GM19239 (cell line): ENCODE results near the gene TUFT1.

ENCODE experiments used
- DNase-seq: peaks from one replicate; pipeline ENCODE4 v3.0.0; 2011; ENCODE audit warnings: low spot score; ENCODE audit not compliant: insufficient read length
- FAIRE-seq: peaks from 2 replicates; lab custom pipeline; 2011; peaks lifted over from hg19 to GRCh38; lab: Jason Lieb, UNC

Gene TUFT1, protein sequence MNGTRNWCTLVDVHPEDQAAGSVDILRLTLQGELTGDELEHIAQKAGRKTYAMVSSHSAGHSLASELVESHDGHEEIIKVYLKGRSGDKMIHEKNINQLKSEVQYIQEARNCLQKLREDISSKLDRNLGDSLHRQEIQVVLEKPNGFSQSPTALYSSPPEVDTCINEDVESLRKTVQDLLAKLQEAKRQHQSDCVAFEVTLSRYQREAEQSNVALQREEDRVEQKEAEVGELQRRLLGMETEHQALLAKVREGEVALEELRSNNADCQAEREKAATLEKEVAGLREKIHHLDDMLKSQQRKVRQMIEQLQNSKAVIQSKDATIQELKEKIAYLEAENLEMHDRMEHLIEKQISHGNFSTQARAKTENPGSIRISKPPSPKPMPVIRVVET

GRCh38 chr1:151540021-151540981 is at the start of gene TUFT1:
Gene TUFT1 (plus strand): TSS chr1:151540309. CDS start chr1:151540367, 58 bp downstream.
- DNase-seq (peak; percentile 81), FAIRE-seq (peak; percentile 80)

GRCh38 chr1:151491641-151492040 is 48.5 kb upstream of the TUFT1 start:
- FAIRE-seq (no peak), DNase-seq (no peak)

DNA sequence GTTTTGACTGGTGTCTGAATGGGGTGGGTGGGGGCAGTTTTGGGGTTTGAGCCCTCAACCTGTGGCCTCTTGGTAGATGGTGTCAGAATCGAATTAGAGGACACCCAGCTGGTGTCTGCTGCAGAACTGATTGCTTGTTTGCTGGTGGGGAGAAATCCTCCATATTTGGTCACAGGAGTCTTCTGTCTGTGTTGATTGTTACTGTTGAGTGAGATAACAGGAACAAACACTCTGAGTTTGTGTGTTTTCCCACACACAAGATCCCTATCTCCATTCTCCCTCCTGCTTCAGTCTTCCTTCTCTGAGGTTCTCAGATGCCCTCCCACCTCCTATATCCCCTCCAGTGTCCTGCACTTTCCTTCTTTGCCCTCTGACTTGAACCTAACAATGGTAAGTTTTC is 48.0 kb upstream of the TUFT1 start:
- no peak for FAIRE-seq
- DNase-seq = no peak

- DNase-seq (no peak), FAIRE-seq (no peak)
Measured at GRCh38 chr1:151493042-151493441, 47.1 kb upstream of the TUFT1 start.

GRCh38 chr1:151494741-151495281 is 45.3 kb upstream of the TUFT1 start:
- DNase-seq (no peak), FAIRE-seq (no peak)

GRCh38 chr1:151495316-151495715 is 44.8 kb upstream of the TUFT1 start:
- FAIRE-seq = no peak
- DNase-seq = no peak

- no peak for FAIRE-seq
- DNase-seq = no peak
Measured at GRCh38 chr1:151499365-151499764, 40.7 kb upstream of the TUFT1 start.

DNA sequence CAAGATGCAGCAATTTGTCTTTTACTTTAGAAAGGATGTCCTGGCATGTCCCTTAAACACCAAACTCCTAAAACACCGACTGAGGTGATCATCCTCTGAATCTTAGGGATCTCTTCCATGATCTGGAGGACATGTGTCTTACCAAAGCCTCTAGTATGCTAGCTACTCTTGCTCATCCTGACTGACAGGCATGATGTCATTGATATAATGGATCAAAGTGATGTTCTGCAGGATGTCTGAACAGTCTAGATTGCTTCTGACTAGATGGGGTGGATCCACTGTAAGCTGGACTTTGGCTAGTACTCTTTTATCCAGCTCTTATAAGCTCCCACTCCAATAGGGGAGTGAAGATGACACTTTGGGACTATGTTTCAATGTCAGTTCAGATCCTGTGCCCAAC is 40.2 kb upstream of the TUFT1 start:
- FAIRE-seq (no peak), DNase-seq (no peak)

GRCh38 chr1:151501474-151501873 is 38.6 kb upstream of the TUFT1 start:
- no peak for DNase-seq
- FAIRE-seq = no peak

DNA sequence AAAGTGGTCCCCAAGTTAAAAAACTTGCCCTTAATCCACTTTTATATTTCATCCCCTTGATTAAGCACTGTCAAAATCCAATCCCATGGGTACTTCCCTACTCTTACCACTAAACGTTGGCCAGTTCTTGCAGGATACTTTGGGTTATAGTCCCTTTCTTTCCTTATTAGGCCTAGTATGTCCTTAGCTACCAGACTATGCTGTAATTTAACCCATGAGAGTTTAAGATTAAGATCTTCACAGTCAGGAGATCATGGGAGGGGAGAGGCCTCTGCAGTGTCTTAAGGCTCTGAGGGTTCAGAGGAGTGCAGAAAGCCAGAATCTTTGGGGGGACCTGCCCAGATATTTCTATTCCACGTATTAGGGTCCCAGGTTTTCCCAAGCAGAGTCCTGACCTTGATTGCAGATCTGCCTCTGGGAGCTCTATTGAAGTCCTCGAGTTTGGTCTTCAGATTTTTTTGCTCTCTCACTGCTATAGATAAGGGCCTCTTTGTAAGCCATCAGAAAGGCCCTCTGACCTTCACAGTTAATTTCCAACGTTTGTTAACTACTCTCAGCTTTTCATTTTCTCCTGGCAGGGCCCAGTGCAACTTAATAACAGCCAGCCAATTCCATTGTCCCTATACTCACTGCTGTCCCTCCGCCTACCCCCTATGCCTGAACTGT is 37.9 kb upstream of the TUFT1 start:
- FAIRE-seq = no peak
- no peak for DNase-seq

DNA sequence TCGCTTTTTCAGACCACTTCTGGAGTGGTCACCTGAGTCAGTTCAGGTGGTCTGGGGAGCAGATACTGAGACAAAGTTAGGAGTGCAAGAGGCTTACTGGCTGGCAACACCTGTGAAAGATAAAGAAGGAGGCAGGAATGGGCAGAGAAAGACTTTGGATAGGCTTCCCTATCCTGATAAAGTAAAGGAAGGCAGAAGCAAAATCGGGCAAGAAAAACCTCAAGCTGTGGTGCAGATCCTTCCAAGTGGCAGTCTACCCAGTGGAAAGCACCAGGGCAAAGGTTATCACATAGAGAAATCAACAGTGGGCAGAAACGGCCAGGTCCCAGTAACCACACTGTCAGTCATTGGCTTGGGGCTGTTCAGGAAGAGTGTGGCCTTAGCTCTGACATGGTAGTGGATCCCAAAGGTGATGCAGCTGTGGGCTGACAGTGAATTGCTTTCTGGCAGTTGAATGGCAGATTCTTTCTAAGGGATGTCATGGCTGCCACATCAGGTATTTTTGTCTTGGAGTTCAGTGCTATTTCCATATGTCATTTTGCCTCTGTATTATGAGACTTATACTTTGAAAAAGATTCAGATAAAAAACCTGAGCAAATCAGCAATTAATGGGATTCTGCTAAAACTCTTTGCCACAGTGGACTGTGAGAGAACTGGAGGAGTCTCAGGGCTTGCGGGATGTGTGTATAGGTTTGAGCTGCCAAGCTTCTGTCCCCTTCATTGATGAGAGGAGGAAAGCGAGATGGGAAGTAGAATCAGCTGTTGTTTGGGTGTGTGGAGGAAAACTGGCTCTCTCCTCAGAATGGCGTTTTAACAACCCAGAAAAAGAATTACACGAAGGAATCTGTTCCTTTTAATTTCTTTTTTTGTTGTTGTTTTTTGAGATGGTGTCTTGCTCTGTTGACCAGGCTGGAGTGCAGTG is 37.0 kb upstream of the TUFT1 start:
- no peak for DNase-seq
- FAIRE-seq = peak; percentile 14

GRCh38 chr1:151504252-151504651 is 35.9 kb upstream of the TUFT1 start:
- FAIRE-seq (no peak), DNase-seq (no peak)

DNA sequence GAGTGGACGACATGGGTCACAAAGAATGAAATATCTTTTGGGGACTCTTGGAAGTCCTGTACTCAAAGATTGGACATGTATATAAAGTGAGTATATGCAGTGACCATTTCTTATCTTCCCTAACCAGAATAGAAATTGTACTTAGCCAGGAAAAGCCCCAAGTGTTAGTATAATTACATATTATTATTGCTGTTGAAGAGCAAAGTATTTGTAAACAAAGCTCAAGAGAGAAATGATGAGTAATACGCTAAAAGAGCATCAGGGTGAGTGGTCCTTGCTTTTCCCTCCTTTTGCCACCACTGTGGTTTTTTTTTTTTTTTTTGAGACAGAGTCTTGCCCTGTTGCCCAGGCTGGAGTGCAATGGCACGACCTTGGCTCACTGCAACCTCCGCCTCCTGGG is 35.4 kb upstream of the TUFT1 start:
- DNase-seq (no peak), FAIRE-seq (no peak)

- FAIRE-seq (no peak), DNase-seq (no peak)
Measured at GRCh38 chr1:151508833-151509232, 31.3 kb upstream of the TUFT1 start.

DNA sequence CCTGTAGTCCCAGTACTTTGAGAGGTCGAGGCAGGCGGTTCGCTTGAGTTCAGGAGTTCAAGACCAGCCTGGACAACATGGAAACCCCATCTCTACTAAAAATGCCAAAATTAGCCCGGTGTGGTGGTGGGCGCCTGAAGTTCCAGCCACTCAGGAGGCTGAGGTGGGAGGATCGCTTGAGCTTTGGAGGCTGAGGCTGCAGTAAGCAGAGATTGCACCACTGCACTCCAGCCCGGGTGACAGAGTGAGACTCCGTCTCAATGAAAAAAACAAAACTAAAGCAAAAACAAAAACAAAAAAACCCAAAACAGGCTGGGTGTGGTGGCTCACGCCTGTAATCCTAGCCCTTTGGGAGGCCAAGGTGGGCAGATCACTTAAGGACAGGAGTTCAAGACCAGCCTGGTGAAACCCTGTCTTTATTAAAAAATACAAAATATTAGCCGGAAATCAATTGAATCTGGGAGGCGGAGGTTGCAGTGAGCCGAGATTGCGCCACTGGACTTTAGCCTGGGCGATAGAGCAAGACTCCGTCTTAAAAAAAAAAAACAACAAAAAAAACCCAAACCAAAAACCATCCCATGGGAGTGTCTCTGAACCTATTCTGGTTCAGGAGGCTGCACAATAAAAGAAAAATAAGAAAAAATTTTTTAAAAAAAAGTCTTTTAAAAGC is 30.6 kb upstream of the TUFT1 start:
- FAIRE-seq = no peak
- no peak for DNase-seq

GRCh38 chr1:151510020-151510405 is 30.1 kb upstream of the TUFT1 start:
- no peak for FAIRE-seq

DNA sequence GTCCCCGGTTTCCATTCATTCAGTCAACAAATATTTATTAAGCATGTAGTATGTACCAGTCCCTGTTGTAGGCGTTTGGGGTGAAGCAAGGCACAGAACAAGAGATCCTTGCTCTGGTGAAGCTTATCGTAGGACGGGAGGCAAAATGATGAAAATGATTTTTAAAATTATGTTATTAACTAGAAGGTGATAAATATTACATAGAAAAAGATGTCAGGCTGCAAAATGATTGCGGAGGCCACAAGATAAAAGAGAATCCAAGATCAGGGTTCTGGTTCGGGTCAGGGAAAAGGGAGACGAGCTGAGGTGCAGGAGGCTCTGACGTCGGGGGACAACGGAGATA is 29.5 kb upstream of the TUFT1 start:
- DNase-seq (no peak), FAIRE-seq (no peak)

More at GRCh38 chr1:151510020-151510405, 30.1 kb upstream of the TUFT1 start:
- DNase-seq = no peak

- peak; percentile 58 for DNase-seq
- FAIRE-seq = peak; percentile 31
Measured at GRCh38 chr1:151510957-151511635, 29.0 kb upstream of the TUFT1 start, which contains the start of gene CGN. Gene CGN (plus strand): TSS chr1:151511387. CDS start chr1:151518520, 7,133 bp downstream.
